Progenitor cell of endocrine pancreas (in vitro differentiated cells): Measurements from ENCODE around the gene GNB1L. TPM values are rescaled to one million over a fixed set of nuclear protein-coding genes. Genes with fewer than 3 reads are reported as not detected.

Experiments
- DNase-seq: peaks from one replicate; pipeline ENCODE4 v3.0.0; 2021; ENCODE audit warnings: low spot score; ENCODE audit not compliant: unreplicated experiment
- H3K27ac Mint-ChIP-seq: 2 replicates; pipeline ENCODE4 v1.8.0; 2021; ENCODE audit warnings: mild to moderate bottlenecking, moderate library complexity, mixed read lengths
- H3K27me3 Mint-ChIP-seq: 2 replicates; pipeline ENCODE4 v1.8.0; 2021; ENCODE audit warnings: mixed read lengths
- H3K36me3 Mint-ChIP-seq: 2 replicates; pipeline ENCODE4 v1.8.0; 2022; ENCODE audit warnings: mixed read lengths; ENCODE audit not compliant: insufficient read depth
- H3K4me1 Mint-ChIP-seq: 2 replicates; pipeline ENCODE4 v1.8.0; 2021; ENCODE audit warnings: low read depth, mixed read lengths
- H3K4me3 Mint-ChIP-seq: 2 replicates; pipeline ENCODE4 v1.8.0; 2021; ENCODE audit warnings: low read depth, mild to moderate bottlenecking, moderate library complexity, mixed read lengths
- H3K9me3 Mint-ChIP-seq: 2 replicates; pipeline ENCODE4 v1.8.0; 2021; ENCODE audit warnings: low read depth, mixed read lengths
- CTCF ChIP-seq: fragments of 200-600 bp; sonication (generic); IDR thresholded peaks from one replicate; pipeline ENCODE4 v1.5.0; 2021; ENCODE audit warnings: antibody characterized with exemption, mild to moderate bottlenecking; ENCODE audit not compliant: unreplicated experiment
- total RNA-seq: library from RNA; stranded (reverse); gene quantifications from 2 replicates; pipeline ENCODE4 v1.2.1, GENCODE V29; 2021

The GNB1L gene
- total RNA-seq, 1 donor from 2014 or later: 9.9 TPM

GRCh38 chr22:19824212-19824925, 30.3 kb downstream of the GNB1L start:
- Mint-ChIP-seq H3K27ac (no peak overlapping the region), H3K4me1 (no peaks in the 10 kb centered on the region), H3K9me3 (peaks cover 4% of the 10 kb centered on the region), H3K4me3 (no peak overlapping the region), H3K36me3 (peaks cover 2% of the 10 kb centered on the region), H3K27me3 (no peaks in the 10 kb centered on the region)
- no peak for DNase-seq
- no peak for TF ChIP-seq CTCF

DNA sequence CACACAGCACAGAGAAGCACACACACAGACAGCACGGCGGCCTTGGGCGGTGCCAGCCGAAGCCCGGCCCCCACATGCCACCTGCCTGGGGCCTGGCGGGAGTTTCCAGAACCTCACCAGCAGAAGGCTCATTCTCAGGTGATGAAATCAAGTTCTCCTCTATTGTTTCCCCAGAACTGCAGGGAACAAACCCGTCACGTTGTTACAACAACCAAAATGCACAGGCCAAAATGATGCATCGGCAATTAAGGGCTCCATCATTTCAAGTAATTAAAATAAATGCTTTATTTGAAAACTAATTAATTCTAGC, 30.8 kb downstream of the GNB1L start:
- no peak for TF ChIP-seq CTCF
- Mint-ChIP-seq H3K4me3 (no peak overlapping the region), H3K27ac (no peak overlapping the region), H3K27me3 (no peaks in the 10 kb centered on the region), H3K9me3 (peaks cover 4% of the 10 kb centered on the region), H3K36me3 (peaks cover 2% of the 10 kb centered on the region), H3K4me1 (no peaks in the 10 kb centered on the region)
- DNase-seq: no peak

DNA sequence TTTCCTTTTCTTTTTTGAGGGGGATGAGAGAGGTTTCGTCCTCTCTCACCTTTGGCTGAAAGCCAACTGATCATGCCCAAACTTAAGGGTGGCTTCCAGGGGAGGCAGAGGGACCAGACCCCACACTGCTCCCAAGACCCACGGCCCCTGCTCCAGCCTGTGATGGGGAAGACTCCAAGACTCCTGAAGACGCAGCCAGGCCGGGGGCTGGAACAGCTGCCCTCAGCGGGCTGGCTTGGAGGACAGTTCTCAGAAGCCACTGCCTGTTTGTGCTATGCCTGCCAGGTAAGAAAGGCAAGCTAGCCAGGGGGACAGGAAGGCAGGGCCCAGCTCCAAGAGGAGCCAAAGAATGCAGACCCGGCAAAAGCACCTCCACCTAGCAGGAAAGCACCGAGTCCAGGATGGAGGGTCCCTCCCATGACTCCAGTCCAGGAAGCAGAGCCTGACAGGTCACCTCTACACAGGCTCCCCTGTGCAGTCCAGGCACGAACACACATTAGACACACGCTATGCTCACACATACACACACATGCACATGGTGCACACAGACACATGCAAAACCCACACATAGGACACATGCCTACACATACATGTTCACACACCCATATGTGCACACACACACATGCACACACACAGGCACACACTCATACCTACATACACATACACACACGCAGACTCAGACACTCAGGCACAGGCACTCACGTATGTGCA, 31.3 kb downstream of the GNB1L start:
- no peaks in the 10 kb centered on the region for H3K27me3 Mint-ChIP-seq
- H3K9me3 Mint-ChIP-seq: peaks cover 4% of the 10 kb centered on the region
- DNase-seq: no peak
- H3K27ac Mint-ChIP-seq: no peak overlapping the region
- no peak for TF ChIP-seq CTCF
- peaks cover 2% of the 10 kb centered on the region for H3K36me3 Mint-ChIP-seq
- no peak overlapping the region for H3K4me3 Mint-ChIP-seq
- H3K4me1 Mint-ChIP-seq: no peaks in the 10 kb centered on the region

GRCh38 chr22:19822301-19823117, 32.2 kb downstream of the GNB1L start:
- Mint-ChIP-seq H3K36me3 (peaks cover 2% of the 10 kb centered on the region), H3K4me1 (no peaks in the 10 kb centered on the region), H3K27ac (no peak overlapping the region), H3K27me3 (no peaks in the 10 kb centered on the region), H3K9me3 (peaks cover 4% of the 10 kb centered on the region), H3K4me3 (no peak overlapping the region)
- TF ChIP-seq CTCF: no peak
- peak; percentile 7 for DNase-seq

- Mint-ChIP-seq H3K9me3 (peaks cover 4% of the 10 kb centered on the region), H3K27ac (no peak overlapping the region), H3K36me3 (peaks cover 2% of the 10 kb centered on the region), H3K4me3 (no peak overlapping the region), H3K4me1 (no peaks in the 10 kb centered on the region), H3K27me3 (no peaks in the 10 kb centered on the region)
- DNase-seq: no peak
- no peak for TF ChIP-seq CTCF
Observed at GRCh38 chr22:19821523-19822300, 33.0 kb downstream of the GNB1L start.
